Measurements from ENCODE around the gene YIPF3. TPM values are rescaled to one million over a fixed set of nuclear protein-coding genes. Genes with fewer than 3 reads are reported as not detected.
A peak's percentile ranks its signal among the peaks of the same experiment; 100 is the strongest.

Gene YIPF3
- total RNA-seq, 1 donor from 2014 or later, result 122 TPM

- DNase-seq (ENCODE audit: extremely low spot score, unreplicated experiment), result no peak
- H3K27me3 Mint-ChIP-seq, result no peaks in the 10 kb centered on the region
- peaks cover under 1% of the 10 kb centered on the region for H3K36me3 Mint-ChIP-seq
- TF ChIP-seq, protein P1, sequence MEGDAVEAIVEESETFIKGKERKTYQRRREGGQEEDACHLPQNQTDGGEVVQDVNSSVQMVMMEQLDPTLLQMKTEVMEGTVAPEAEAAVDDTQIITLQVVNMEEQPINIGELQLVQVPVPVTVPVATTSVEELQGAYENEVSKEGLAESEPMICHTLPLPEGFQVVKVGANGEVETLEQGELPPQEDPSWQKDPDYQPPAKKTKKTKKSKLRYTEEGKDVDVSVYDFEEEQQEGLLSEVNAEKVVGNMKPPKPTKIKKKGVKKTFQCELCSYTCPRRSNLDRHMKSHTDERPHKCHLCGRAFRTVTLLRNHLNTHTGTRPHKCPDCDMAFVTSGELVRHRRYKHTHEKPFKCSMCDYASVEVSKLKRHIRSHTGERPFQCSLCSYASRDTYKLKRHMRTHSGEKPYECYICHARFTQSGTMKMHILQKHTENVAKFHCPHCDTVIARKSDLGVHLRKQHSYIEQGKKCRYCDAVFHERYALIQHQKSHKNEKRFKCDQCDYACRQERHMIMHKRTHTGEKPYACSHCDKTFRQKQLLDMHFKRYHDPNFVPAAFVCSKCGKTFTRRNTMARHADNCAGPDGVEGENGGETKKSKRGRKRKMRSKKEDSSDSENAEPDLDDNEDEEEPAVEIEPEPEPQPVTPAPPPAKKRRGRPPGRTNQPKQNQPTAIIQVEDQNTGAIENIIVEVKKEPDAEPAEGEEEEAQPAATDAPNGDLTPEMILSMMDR (conservative IDR thresholded peaks at IDR 0.05), result no peak
- no peaks in the 10 kb centered on the region for H3K9me3 Mint-ChIP-seq
- H3K27ac Mint-ChIP-seq, result peak overlapping the region; percentile 89
- peak overlapping the region; percentile 96 for H3K4me3 Mint-ChIP-seq
- H3K4me1 Mint-ChIP-seq (ENCODE audit: unreplicated experiment), result peaks cover 46% of the 10 kb centered on the region
Observed at GRCh38 chr6:43478008-43478372, 38.7 kb downstream of the YIPF3 start.

GRCh38 chr6:43477235-43478007 is 39.3 kb downstream of the YIPF3 start, which contains the start of gene TJAP1:
Gene TJAP1, plus strand, starts transcription at chr6:43477570. Its CDS starts 21,432 bp downstream, at chr6:43499002.
- Mint-ChIP-seq H3K27me3 (no peaks in the 10 kb centered on the region), H3K27ac (peak within 1 kb of the TSS; percentile 89), H3K36me3 (no peaks in the 10 kb centered on the region), H3K9me3 (no peaks in the 10 kb centered on the region), H3K4me3 (peak within 1 kb of the TSS; percentile 96), H3K4me1 (ENCODE audit: unreplicated experiment) (peaks cover 44% of the 10 kb centered on the region)
- TF ChIP-seq, protein P1 (conservative IDR thresholded peaks at IDR 0.05), result no peak
- DNase-seq (ENCODE audit: extremely low spot score, unreplicated experiment), result peak; percentile 98

DNA sequence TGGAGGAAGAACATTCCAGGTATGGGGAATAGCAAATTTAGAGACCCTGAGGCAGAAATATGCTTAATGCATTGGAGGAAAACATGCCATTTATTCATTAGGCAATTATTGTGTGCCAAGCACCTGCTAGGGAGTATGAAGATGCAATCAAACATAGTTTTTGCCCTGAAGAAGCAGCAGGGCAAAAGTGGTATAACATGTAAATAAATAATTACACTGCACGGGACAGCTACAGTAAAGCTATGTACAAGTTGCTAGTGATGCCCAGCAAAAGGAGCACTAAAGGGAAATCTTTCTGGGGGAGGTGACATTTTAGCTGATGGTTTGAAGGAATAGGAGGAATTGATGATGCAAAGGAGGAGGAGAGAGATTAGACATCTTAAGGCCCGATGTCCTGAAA is 40.0 kb downstream of the YIPF3 start:
- Mint-ChIP-seq H3K4me3 (peak overlapping the region; percentile 96), H3K36me3 (no peaks in the 10 kb centered on the region), H3K9me3 (no peaks in the 10 kb centered on the region), H3K4me1 (ENCODE audit: unreplicated experiment) (peaks cover 37% of the 10 kb centered on the region), H3K27ac (peak overlapping the region; percentile 89), H3K27me3 (no peaks in the 10 kb centered on the region)
- DNase-seq (ENCODE audit: extremely low spot score, unreplicated experiment), result no peak
- TF ChIP-seq, protein P1 (conservative IDR thresholded peaks at IDR 0.05), result no peak

- Mint-ChIP-seq H3K4me3 (no peak overlapping the region), H3K27ac (no peak overlapping the region), H3K4me1 (ENCODE audit: unreplicated experiment) (peaks cover 29% of the 10 kb centered on the region), H3K9me3 (no peaks in the 10 kb centered on the region), H3K36me3 (no peaks in the 10 kb centered on the region), H3K27me3 (no peaks in the 10 kb centered on the region)
- TF ChIP-seq, protein P1 (conservative IDR thresholded peaks at IDR 0.05), result no peak
- no peak for DNase-seq (ENCODE audit: extremely low spot score, unreplicated experiment)
Observed at GRCh38 chr6:43475516-43475915, 41.2 kb downstream of the YIPF3 start.

DNA sequence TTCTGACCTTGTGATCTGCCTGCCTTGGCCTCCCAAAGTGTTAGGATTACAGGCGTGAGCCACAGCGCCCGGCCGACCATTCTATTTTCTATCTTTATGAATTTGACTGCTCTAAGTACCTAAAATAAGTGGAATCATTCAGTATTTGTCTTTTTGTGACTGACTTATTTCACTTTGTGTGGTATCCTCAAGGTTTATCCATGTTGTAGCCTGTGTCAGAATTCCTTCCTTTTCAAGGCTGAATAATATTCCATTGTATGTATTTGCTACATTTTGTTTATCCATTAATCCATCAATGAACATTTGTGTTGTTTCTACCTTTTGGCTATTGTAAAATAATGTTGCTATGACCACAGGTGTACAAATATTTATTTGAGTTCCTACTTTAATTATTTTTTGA is 44.2 kb downstream of the YIPF3 start:
- Mint-ChIP-seq H3K27ac (no peak overlapping the region), H3K9me3 (no peaks in the 10 kb centered on the region)

More for the DNA sequence above, 44.2 kb downstream of the YIPF3 start:
- DNase-seq (ENCODE audit: extremely low spot score, unreplicated experiment), result no peak
- no peaks in the 10 kb centered on the region for H3K36me3 Mint-ChIP-seq
- TF ChIP-seq, protein P1 (conservative IDR thresholded peaks at IDR 0.05), result no peak
- no peak overlapping the region for H3K4me3 Mint-ChIP-seq
- peaks cover 4% of the 10 kb centered on the region for H3K27me3 Mint-ChIP-seq
- H3K4me1 Mint-ChIP-seq (ENCODE audit: unreplicated experiment), result peaks cover 5% of the 10 kb centered on the region

Measured in type B pancreatic cell (in vitro differentiated cells).